WI38 (cell line): Measurements from ENCODE around the gene MOCOS.

Source experiments
- H3K4me3 ChIP-seq: 2 replicates; pipeline ENCODE4 v1.5.1; 2011; ENCODE audit warnings: low read depth, mild to moderate bottlenecking, control low read depth, low read length
- CTCF ChIP-seq: IDR thresholded peaks from 2 replicates; pipeline ENCODE4 v1.5.1; 2012; ENCODE audit warnings: low read depth, mild to moderate bottlenecking, control low read depth, low read length

The MOCOS gene

DNA sequence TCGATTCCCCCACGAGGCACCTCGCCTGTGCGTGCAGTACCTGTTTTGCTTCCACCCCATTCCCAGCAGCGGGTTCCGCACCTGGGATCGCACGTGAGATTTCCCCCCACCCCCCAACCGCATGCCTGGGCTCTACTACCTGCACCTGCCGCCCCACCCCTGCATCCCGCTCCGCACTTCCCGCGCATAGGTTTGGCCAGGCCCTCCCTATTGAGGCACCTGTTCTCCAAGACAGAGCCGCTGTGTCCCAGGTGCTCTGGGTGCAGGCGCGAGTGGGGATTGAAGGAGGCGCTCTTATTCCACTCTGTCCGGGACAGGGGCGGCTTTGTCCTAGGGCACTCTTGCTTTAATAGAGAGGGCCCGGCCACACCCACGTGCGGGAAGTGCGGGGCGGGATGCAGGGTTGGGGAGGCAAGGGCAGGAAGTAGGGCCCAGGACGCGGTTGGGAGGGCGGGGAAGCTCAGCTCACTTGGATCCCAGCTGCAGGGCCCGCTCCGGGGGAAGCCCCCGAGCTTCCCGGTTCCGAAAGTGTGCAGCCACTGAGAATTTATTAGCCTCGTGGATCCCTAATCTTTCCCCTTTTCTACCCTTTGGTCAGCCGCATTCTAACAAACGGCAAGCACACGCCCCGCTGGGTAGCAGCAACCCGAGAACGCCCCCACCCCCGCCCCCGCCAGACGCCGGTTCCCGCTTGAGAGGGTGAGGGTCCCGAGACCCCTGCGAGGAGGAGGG lies 670 bp upstream of the MOCOS start:
- TF ChIP-seq CTCF = no peak
- H3K4me3 ChIP-seq = peak overlapping the region; percentile 65

- H3K4me3 ChIP-seq = peak overlapping the region; percentile 65
- TF ChIP-seq CTCF = no peak
Measured at GRCh38 chr18:36187826-36188721, 777 bp downstream of the MOCOS start.

DNA sequence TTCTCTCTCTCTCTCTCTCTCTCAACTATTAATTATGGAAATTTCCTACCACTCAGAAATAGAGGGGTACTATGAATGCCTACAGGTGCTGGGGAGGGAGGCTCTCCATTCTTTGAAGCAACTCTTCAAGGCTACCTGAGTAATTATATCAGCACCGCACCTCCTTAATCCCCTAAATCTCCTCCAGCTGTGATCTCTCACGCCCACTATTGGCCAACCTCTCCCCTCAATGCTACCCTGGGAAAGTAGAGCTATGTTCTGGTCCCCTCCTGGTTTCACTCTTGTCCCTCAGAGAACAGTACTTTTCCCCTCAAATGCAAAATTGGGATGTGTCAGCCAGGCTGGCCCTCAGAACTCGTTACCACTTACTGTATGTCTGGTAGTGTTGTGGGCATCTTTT lies 1.6 kb downstream of the MOCOS start:
- no peak overlapping the region for H3K4me3 ChIP-seq

GRCh38 chr18:36189486-36189885 lies 2.2 kb downstream of the MOCOS start:
- H3K4me3 ChIP-seq = no peak overlapping the region
- TF ChIP-seq CTCF = no peak

More for the DNA sequence above, 1.6 kb downstream of the MOCOS start:
- TF ChIP-seq CTCF = no peak

DNA sequence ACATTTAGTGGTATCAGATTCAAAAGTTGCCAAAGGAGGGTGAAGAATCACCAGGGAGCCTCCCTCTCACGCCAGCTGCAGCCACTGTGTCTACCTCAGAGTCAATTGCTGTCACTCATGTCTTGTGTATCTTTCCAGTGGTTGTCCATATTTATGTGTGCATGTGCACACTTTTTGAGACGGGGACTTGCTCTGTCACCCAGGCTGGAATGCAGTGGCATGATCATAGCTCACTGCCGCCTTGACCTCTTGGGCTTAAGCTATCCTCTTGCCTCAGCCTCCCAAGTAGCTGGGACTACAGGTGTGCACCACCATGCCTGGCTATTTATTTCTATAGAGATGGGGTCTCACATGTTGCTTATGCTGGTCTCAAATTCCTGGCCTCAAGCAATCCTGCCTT lies 4.0 kb downstream of the MOCOS start:
- TF ChIP-seq CTCF = no peak
- H3K4me3 ChIP-seq = no peak overlapping the region

GRCh38 chr18:36191711-36192110 lies 4.4 kb downstream of the MOCOS start:
- no peak overlapping the region for H3K4me3 ChIP-seq
- TF ChIP-seq CTCF = no peak
